CD4-positive, alpha-beta T cell (primary cell): ENCODE data around the gene LYL1. TPM values are rescaled to one million over a fixed set of nuclear protein-coding genes. Genes with fewer than 3 reads are reported as not detected.

Experiments used
- ATAC-seq: fragments of 200-7000 bp; cut with Tn5 transposase; one replicate; pipeline ENCODE4 v1.10.0; 2022; ENCODE audit warnings: mild to moderate bottlenecking; ENCODE audit not compliant: poor library complexity
- CTCF ChIA-PET: fragments of 350-600 bp; sonication (Branson Sonifier 250); formaldehyde crosslinking; loops from one replicate; lab custom pipeline; 2021; ENCODE audit warnings: antibody characterized with exemption, inconsistent platforms; lab: Charles Lee
- POLR2A ChIA-PET: fragments of 350-600 bp; sonication (Branson Sonifier 250); formaldehyde crosslinking; loops from one replicate; lab custom pipeline; 2021; ENCODE audit warnings: antibody characterized with exemption, inconsistent platforms; lab: Charles Lee
- DNase-seq, 14 experiments: peaks; one replicate each; pipeline ENCODE4 v3.0.0-alpha.2; 2013 to 2020; ENCODE audit warnings: mixed read lengths in 2 of 14
- H3K27ac ChIP-seq, 2 donors: one replicate each; pipeline versions ENCODE4 v1.5.1 to v1.7.0; 2013; ENCODE audit warnings: low read length in 2 of 2, low read depth in 1 of 2, mild to moderate bottlenecking in 1 of 2
- H3K27me3 ChIP-seq, 2 experiments: 1 replicate in 1 of 2; 2 replicates in 1 of 2; pipeline versions ENCODE4 v1.6.1 to v1.7.0; 2013; ENCODE audit warnings: low read length in 2 of 2, control low read depth in 1 of 2, mild to moderate bottlenecking in 1 of 2, moderate library complexity in 1 of 2; ENCODE audit not compliant: insufficient read depth in 2 of 2, control insufficient read depth in 1 of 2
- H3K36me3 ChIP-seq: one replicate; pipeline ENCODE4 v1.6.1; 2013; ENCODE audit warnings: low read length, control low read depth; ENCODE audit not compliant: insufficient read depth
- H3K4me1 ChIP-seq: one replicate; pipeline ENCODE4 v1.6.1; 2013; ENCODE audit warnings: low read length, control low read depth; ENCODE audit not compliant: insufficient read depth
- H3K4me3 ChIP-seq: one replicate; pipeline ENCODE4 v1.5.1; 2013; ENCODE audit warnings: mild to moderate bottlenecking, low read length, moderate library complexity
- H3K9me3 ChIP-seq, 2 experiments: 1 replicate in 1 of 2; 2 replicates in 1 of 2; pipeline versions ENCODE4 v1.6.1 to v1.7.0; 2013; ENCODE audit warnings: low read length in 2 of 2, mild to moderate bottlenecking in 2 of 2, control low read depth in 1 of 2, moderate library complexity in 1 of 2; ENCODE audit not compliant: control insufficient read depth in 1 of 2, insufficient read depth in 1 of 2
- H3K27ac Mint-ChIP-seq: one replicate; pipeline ENCODE4 v1.8.0; 2020; ENCODE audit warnings: mixed read lengths
- H3K27me3 Mint-ChIP-seq: one replicate; pipeline ENCODE4 v1.8.0; 2021; ENCODE audit warnings: mixed read lengths
- H3K36me3 Mint-ChIP-seq: one replicate; pipeline ENCODE4 v1.8.0; 2021; ENCODE audit warnings: low read depth, mixed read lengths
- H3K4me1 Mint-ChIP-seq: one replicate; pipeline ENCODE4 v1.8.0; 2021; ENCODE audit warnings: low read depth, mixed read lengths
- H3K4me3 Mint-ChIP-seq: one replicate; pipeline ENCODE4 v1.8.0; 2020; ENCODE audit warnings: mild to moderate bottlenecking, mixed read lengths
- H3K9me3 Mint-ChIP-seq: one replicate; pipeline ENCODE4 v1.8.0; 2020; ENCODE audit warnings: mixed read lengths
- CTCF ChIP-seq: fragments of 200-600 bp; IDR thresholded peaks from one replicate; pipeline ENCODE4 v1.8.0; 2022; ENCODE audit warnings: antibody characterized with exemption, mild to moderate bottlenecking
- intact Hi-C, 2 experiments: fragments of 100-400 bp; cut with DNase I in 1 of 2; cut with micrococcal nuclease in 1 of 2; formaldehyde crosslinking; loops; one replicate each; pipeline versions ENCODE4 v1.15.1 to v1.9.0; 2023 to 2025; cut with DNase I, micrococcal nuclease
- total RNA-seq, 174 experiments: library from RNA in 2 of 174; stranded (reverse) in 2 of 174; gene quantifications; one replicate each; pipeline ENCODE4 v1.2.3 and lab custom pipeline; 2021 to 2026

LYL1 gene
- total RNA-seq, 2 experiments from 2014 or later = 1.9 to 2.1 TPM

GRCh38 chr19:13104848-13105711 is 2.4 kb upstream of the LYL1 start:
- Mint-ChIP-seq H3K27me3 (no peaks in the 10 kb centered on the region), H3K9me3 (no peaks in the 10 kb centered on the region), H3K4me3 (peak overlapping the region; percentile 93), H3K4me1 (peaks cover 31% of the 10 kb centered on the region), H3K27ac (peak overlapping the region; percentile 89), H3K36me3 (peaks cover 14% of the 10 kb centered on the region)
- intact Hi-C loops = no loop called here
- Histone ChIP-seq H3K9me3 (no peaks in the 10 kb centered on the region), H3K27ac (peak overlapping the region; percentile 41 to 66), H3K27me3 (no peaks in the 10 kb centered on the region), H3K4me1 (peaks cover 62% of the 10 kb centered on the region), H3K36me3 (peaks cover 18% of the 10 kb centered on the region), H3K4me3 (peak overlapping the region; percentile 77)
- DNase-seq (peak in 5 of 14 experiments; percentile 30 to 61 (median 53)), ATAC-seq (peak; percentile 25)
- CTCF ChIA-PET = interaction anchor here (0.7 to 3.6 kb wide), 15 partner anchors 10 to 157 kb away, joined by 3 to 27 read pairs (median 6); partner anchors contain the start of genes IER2, NACC1, STX10 and TRMT1
- peak; percentile 16 for TF ChIP-seq CTCF
- POLR2A ChIA-PET = interaction anchor here (0.7 to 3.5 kb wide), 12 partner anchors 10 to 323 kb away, joined by 3 to 34 read pairs (median 8); partner anchors contain the start of genes IER2, JUNB, NACC1 and STX10

GRCh38 chr19:13104360-13104847 is 1.7 kb upstream of the LYL1 start:
- ATAC-seq (peak; percentile 53), DNase-seq (peak; percentile 40 to 81 (median 59))
- Mint-ChIP-seq H3K36me3 (peaks cover 14% of the 10 kb centered on the region), H3K4me3 (peak overlapping the region; percentile 93), H3K27me3 (no peaks in the 10 kb centered on the region), H3K4me1 (peaks cover 38% of the 10 kb centered on the region), H3K9me3 (no peaks in the 10 kb centered on the region), H3K27ac (peak overlapping the region; percentile 89)
- Histone ChIP-seq H3K27ac (peak overlapping the region; percentile 41 to 66), H3K4me1 (peaks cover 68% of the 10 kb centered on the region), H3K36me3 (peaks cover 14% of the 10 kb centered on the region), H3K27me3 (no peaks in the 10 kb centered on the region), H3K4me3 (peak overlapping the region; percentile 77), H3K9me3 (no peaks in the 10 kb centered on the region)
- intact Hi-C loops = no loop called here
- ChIA-PET CTCF (interaction anchor here (0.7 to 3.6 kb wide), 15 partner anchors 9 to 158 kb away, joined by 3 to 27 read pairs (median 6); partner anchors contain the start of genes IER2, NACC1, STX10 and TRMT1), POLR2A (interaction anchor here (0.7 to 3.5 kb wide), 12 partner anchors 10 to 322 kb away, joined by 3 to 34 read pairs (median 8); partner anchors contain the start of genes IER2, JUNB, NACC1 and STX10)
- TF ChIP-seq CTCF = peak; percentile 86

GRCh38 chr19:13103581-13104359 is 1.1 kb upstream of the LYL1 start:
- Histone ChIP-seq H3K4me1 (peaks cover 74% of the 10 kb centered on the region), H3K36me3 (peaks cover 10% of the 10 kb centered on the region), H3K27ac (peak overlapping the region; percentile 41 to 73), H3K27me3 (peaks cover 0 to under 1% of the 10 kb centered on the region in 2 experiments), H3K9me3 (no peaks in the 10 kb centered on the region), H3K4me3 (peak overlapping the region; percentile 77)
- intact Hi-C loops = no loop called here
- H3K9me3 Mint-ChIP-seq = no peaks in the 10 kb centered on the region
- POLR2A ChIA-PET = interaction anchor here (0.7 to 3.5 kb wide), 13 partner anchors 9 to 321 kb away, joined by 3 to 34 read pairs (median 7); partner anchors contain the start of genes IER2, JUNB, NACC1 and STX10
- CTCF ChIA-PET = interaction anchor here (0.7 to 3.6 kb wide), 15 partner anchors 9 to 279 kb away, joined by 3 to 27 read pairs (median 6); partner anchors contain the start of genes IER2, NACC1, STX10 and TRMT1
- DNase-seq = no peak
- ATAC-seq = no peak
- peak overlapping the region; percentile 64 for H3K27ac Mint-ChIP-seq
- peak overlapping the region; percentile 93 for H3K4me3 Mint-ChIP-seq
- TF ChIP-seq CTCF = no peak
- H3K36me3 Mint-ChIP-seq = peaks cover 10% of the 10 kb centered on the region
- H3K27me3 Mint-ChIP-seq = no peaks in the 10 kb centered on the region
- peaks cover 42% of the 10 kb centered on the region for H3K4me1 Mint-ChIP-seq
